B cell (primary cell): ENCODE results near the gene TMEM45A.
"Not testable (repeated sequence)": the region's sequence is repeated elsewhere in the genome, so short reads cannot be mapped to it uniquely, and the experiment has no call there.

Experiments
- CTCF ChIP-seq: fragments of 200-600 bp; IDR thresholded peaks from one replicate; pipeline ENCODE4 v1.8.0; 2022; ENCODE audit warnings: antibody characterized with exemption, mild to moderate bottlenecking
- EZH2 ChIP-seq: IDR thresholded peaks from 2 replicates; pipeline ENCODE4 v1.6.1; 2012; ENCODE audit warnings: borderline replicate concordance, low read depth, mild to moderate bottlenecking, moderate library complexity, low read length; ENCODE audit not compliant: insufficient read depth, poor library complexity, severe bottlenecking

GRCh38 chr3:100447067-100447466, 45.4 kb upstream of the TMEM45A start:
- not testable (repeated sequence) for TF ChIP-seq CTCF, EZH2
